Effector memory CD4-positive, alpha-beta T cell (primary cell): ENCODE results near the gene SMTNL2.
A peak's percentile ranks its signal among the peaks of the same experiment; 100 is the strongest.

Experiments used
- DNase-seq, 3 donors: peaks; one replicate each; pipeline ENCODE4 v3.0.0-alpha.2; 2020
- H3K27ac ChIP-seq: 2 replicates; pipeline ENCODE4 v1.7.0; 2013; ENCODE audit warnings: mild to moderate bottlenecking, low read length, moderate library complexity; ENCODE audit not compliant: insufficient read depth, poor library complexity, severe bottlenecking
- H3K27me3 ChIP-seq: replicated peaks from 2 replicates; pipeline ENCODE4 v1.7.0; 2013; ENCODE audit warnings: mild to moderate bottlenecking, low read length; ENCODE audit not compliant: insufficient read depth, control insufficient read depth, poor library complexity, severe bottlenecking
- H3K36me3 ChIP-seq: 2 replicates; pipeline ENCODE4 v1.7.0; 2013; ENCODE audit warnings: mild to moderate bottlenecking, low read length, moderate library complexity; ENCODE audit not compliant: control insufficient read depth, insufficient read depth
- H3K4me1 ChIP-seq: 2 replicates; pipeline ENCODE4 v1.7.0; 2013; ENCODE audit warnings: low read length, mild to moderate bottlenecking; ENCODE audit not compliant: control insufficient read depth, insufficient read depth, poor library complexity, severe bottlenecking
- H3K4me3 ChIP-seq: 2 replicates; pipeline ENCODE4 v1.7.0; 2013; ENCODE audit warnings: low read length, low read depth, mild to moderate bottlenecking; ENCODE audit not compliant: insufficient read depth, poor library complexity, severe bottlenecking
- H3K9me3 ChIP-seq: 2 replicates; pipeline ENCODE4 v1.7.0; 2013; ENCODE audit warnings: mild to moderate bottlenecking, low read length, moderate library complexity; ENCODE audit not compliant: control insufficient read depth

Gene SMTNL2

GRCh38 chr17:4560837-4561256 is 23.5 kb upstream of the SMTNL2 start:
- Histone ChIP-seq H3K27me3 (no peaks in the 10 kb centered on the region), H3K27ac (no peak overlapping the region), H3K4me3 (no peak overlapping the region), H3K9me3 (no peaks in the 10 kb centered on the region), H3K4me1 (peaks cover 5% of the 10 kb centered on the region), H3K36me3 (no peaks in the 10 kb centered on the region)
- DNase-seq: no peak

GRCh38 chr17:4562015-4562969 is 22.0 kb upstream of the SMTNL2 start:
- H3K27ac ChIP-seq: peak overlapping the region; percentile 36
- no peak overlapping the region for H3K4me3 ChIP-seq
- H3K4me1 ChIP-seq: peaks cover 5% of the 10 kb centered on the region
- DNase-seq: no peak
- no peaks in the 10 kb centered on the region for H3K9me3 ChIP-seq
- H3K36me3 ChIP-seq: no peaks in the 10 kb centered on the region
- no peaks in the 10 kb centered on the region for H3K27me3 ChIP-seq

GRCh38 chr17:4565209-4566141 is 18.9 kb upstream of the SMTNL2 start:
- Histone ChIP-seq H3K27me3 (no peaks in the 10 kb centered on the region), H3K27ac (no peak overlapping the region), H3K36me3 (no peaks in the 10 kb centered on the region), H3K9me3 (no peaks in the 10 kb centered on the region), H3K4me3 (no peak overlapping the region), H3K4me1 (peaks cover 5% of the 10 kb centered on the region)
- DNase-seq: peak in 2 of 3 donors; percentile 16 to 40

- no peaks in the 10 kb centered on the region for H3K36me3 ChIP-seq
- no peak overlapping the region for H3K27ac ChIP-seq
- no peaks in the 10 kb centered on the region for H3K27me3 ChIP-seq
- DNase-seq: peak in 1 of 3 donors; percentile 10
- peaks cover 5% of the 10 kb centered on the region for H3K4me1 ChIP-seq
- H3K4me3 ChIP-seq: no peak overlapping the region
- no peaks in the 10 kb centered on the region for H3K9me3 ChIP-seq
Measured at GRCh38 chr17:4566785-4567184, 17.5 kb upstream of the SMTNL2 start.

- Histone ChIP-seq H3K27ac (no peak overlapping the region), H3K4me1 (peaks cover 5% of the 10 kb centered on the region), H3K27me3 (no peaks in the 10 kb centered on the region), H3K36me3 (no peaks in the 10 kb centered on the region), H3K9me3 (no peaks in the 10 kb centered on the region), H3K4me3 (no peak overlapping the region)
- no peak for DNase-seq
Measured at GRCh38 chr17:4569591-4569990, 14.7 kb upstream of the SMTNL2 start.

- DNase-seq: no peak
- Histone ChIP-seq H3K4me1 (no peaks in the 10 kb centered on the region), H3K27ac (no peak overlapping the region), H3K27me3 (no peaks in the 10 kb centered on the region), H3K4me3 (no peak overlapping the region), H3K36me3 (no peaks in the 10 kb centered on the region), H3K9me3 (no peaks in the 10 kb centered on the region)
Measured at GRCh38 chr17:4572131-4572530, 12.2 kb upstream of the SMTNL2 start.

GRCh38 chr17:4573115-4573514 is 11.2 kb upstream of the SMTNL2 start:
- Histone ChIP-seq H3K9me3 (no peaks in the 10 kb centered on the region), H3K4me1 (no peaks in the 10 kb centered on the region), H3K36me3 (no peaks in the 10 kb centered on the region), H3K27ac (no peak overlapping the region), H3K27me3 (no peaks in the 10 kb centered on the region), H3K4me3 (no peak overlapping the region)
- DNase-seq: no peak

- Histone ChIP-seq H3K27me3 (no peaks in the 10 kb centered on the region), H3K27ac (no peak overlapping the region), H3K4me1 (no peaks in the 10 kb centered on the region), H3K36me3 (no peaks in the 10 kb centered on the region), H3K9me3 (no peaks in the 10 kb centered on the region), H3K4me3 (no peak overlapping the region)
- peak; percentile 22 to 36 (median 30) for DNase-seq
Measured at GRCh38 chr17:4573669-4574068, 10.7 kb upstream of the SMTNL2 start.

GRCh38 chr17:4574448-4575045 is 9.8 kb upstream of the SMTNL2 start:
- no peaks in the 10 kb centered on the region for H3K4me1 ChIP-seq
- H3K9me3 ChIP-seq: no peaks in the 10 kb centered on the region
- H3K27ac ChIP-seq: no peak overlapping the region
- no peaks in the 10 kb centered on the region for H3K27me3 ChIP-seq
- no peaks in the 10 kb centered on the region for H3K36me3 ChIP-seq
- DNase-seq: no peak
- no peak overlapping the region for H3K4me3 ChIP-seq
